ENCODE results near the gene ATP6V1A.

GRCh38 chr3:113728661-113729060 lies 18.2 kb upstream of the ATP6V1A start:
- TF ChIP-seq, protein P1, sequence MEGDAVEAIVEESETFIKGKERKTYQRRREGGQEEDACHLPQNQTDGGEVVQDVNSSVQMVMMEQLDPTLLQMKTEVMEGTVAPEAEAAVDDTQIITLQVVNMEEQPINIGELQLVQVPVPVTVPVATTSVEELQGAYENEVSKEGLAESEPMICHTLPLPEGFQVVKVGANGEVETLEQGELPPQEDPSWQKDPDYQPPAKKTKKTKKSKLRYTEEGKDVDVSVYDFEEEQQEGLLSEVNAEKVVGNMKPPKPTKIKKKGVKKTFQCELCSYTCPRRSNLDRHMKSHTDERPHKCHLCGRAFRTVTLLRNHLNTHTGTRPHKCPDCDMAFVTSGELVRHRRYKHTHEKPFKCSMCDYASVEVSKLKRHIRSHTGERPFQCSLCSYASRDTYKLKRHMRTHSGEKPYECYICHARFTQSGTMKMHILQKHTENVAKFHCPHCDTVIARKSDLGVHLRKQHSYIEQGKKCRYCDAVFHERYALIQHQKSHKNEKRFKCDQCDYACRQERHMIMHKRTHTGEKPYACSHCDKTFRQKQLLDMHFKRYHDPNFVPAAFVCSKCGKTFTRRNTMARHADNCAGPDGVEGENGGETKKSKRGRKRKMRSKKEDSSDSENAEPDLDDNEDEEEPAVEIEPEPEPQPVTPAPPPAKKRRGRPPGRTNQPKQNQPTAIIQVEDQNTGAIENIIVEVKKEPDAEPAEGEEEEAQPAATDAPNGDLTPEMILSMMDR (IDR thresholded peaks at IDR 0.05; ENCODE audit: poor library complexity, severe bottlenecking), result no peak
- TF ChIP-seq POLR2AphosphoS5 (IDR thresholded peaks at IDR 0.05), result no peak
- TF ChIP-seq TAF1 (IDR thresholded peaks at IDR 0.05; ENCODE audit: low read depth), result no peak

Measured in neural cell (in vitro differentiated cells).